A549 treated with RU486 at 1 μM for 4 hours (cell line): ENCODE results near the gene GOLGA6L26. TPM values are rescaled to one million over a fixed set of nuclear protein-coding genes. Genes with fewer than 3 reads are reported as not detected.

ENCODE experiments used
- total RNA-seq: library from RNA; stranded (reverse); fragments of 200-300 nt; extraction: Qiagen RNA extraction; gene quantifications from 5 replicates; pipeline ENCODE4 v1.2.3, GENCODE V29; 2022; ENCODE audit warnings: low read depth

Gene GOLGA6L26
- not detected in 5 replicates for total RNA-seq

GRCh38 chr15:23334096-23334495 is at the start of gene GOLGA6L26:
TSS of gene GOLGA6L26 (minus strand) at chr15:23334196. CDS start at chr15:23334135, 61 bp downstream.

GRCh38 chr15:23354448-23354847 is 20.5 kb upstream of the GOLGA6L26 start, which contains the start of gene GOLGA8S:
TSS of gene GOLGA8S (plus strand) at chr15:23354748. CDS start at chr15:23354810, 62 bp downstream.

Other genes with a start within 250 kb of the GOLGA6L26 start
- gene GOLGA6L1, start 197.4 kb downstream of the GOLGA6L26 start, total RNA-seq, result not detected in 5 replicates
- gene GOLGA8S, start 20.6 kb upstream of the GOLGA6L26 start, total RNA-seq, result 0.09 to 0.16 TPM (median 0.14 TPM) in 5 replicates
- not detected in 5 replicates for gene GOLGA6L2, start 113.0 kb upstream of the GOLGA6L26 start, total RNA-seq
- 1.1 to 3.3 TPM (median 2.3 TPM) in 5 replicates for gene MKRN3, start 231.5 kb upstream of the GOLGA6L26 start, total RNA-seq